H9 (cell line): ENCODE measurements around the gene RPEL1. TPM values are rescaled to one million over a fixed set of nuclear protein-coding genes. Genes with fewer than 3 reads are reported as not detected.
A peak's percentile ranks its signal among the peaks of the same experiment; 100 is the strongest.
"Not testable (repeated sequence)": the region's sequence is repeated elsewhere in the genome, so short reads cannot be mapped to it uniquely, and the experiment has no call there.

Source experiments
- DNase-seq: peaks from one replicate; pipeline ENCODE4 v3.0.0-alpha.2; 2017
- H2AFZ ChIP-seq: one replicate; pipeline ENCODE4 v1.6.1; 2013; ENCODE audit warnings: mild to moderate bottlenecking, low read length, control low read depth, moderate library complexity
- H2AK5ac ChIP-seq: 2 replicates; pipeline ENCODE4 v1.6.1; 2013; ENCODE audit warnings: low read length, control low read depth, mixed read lengths; ENCODE audit not compliant: insufficient read length
- H2BK120ac ChIP-seq: one replicate; pipeline ENCODE4 v1.6.1; 2013; ENCODE audit warnings: low read depth, mild to moderate bottlenecking, low read length, control low read depth, inconsistent platforms; ENCODE audit not compliant: poor library complexity, severe bottlenecking
- H2BK12ac ChIP-seq: 2 replicates; pipeline ENCODE4 v1.6.1; 2013; ENCODE audit warnings: low read length, control low read depth, mixed read lengths, low read depth; ENCODE audit not compliant: insufficient read length
- H2BK15ac ChIP-seq: 2 replicates; pipeline ENCODE4 v1.6.1; 2013; ENCODE audit warnings: low read depth, low read length, control low read depth
- H2BK20ac ChIP-seq: one replicate; pipeline ENCODE4 v1.6.1; 2013; ENCODE audit warnings: low read depth, mild to moderate bottlenecking, low read length, control low read depth, inconsistent platforms; ENCODE audit not compliant: poor library complexity, severe bottlenecking
- H2BK5ac ChIP-seq: 2 replicates; pipeline ENCODE4 v1.6.1; 2013; ENCODE audit warnings: low read length, control low read depth, mixed read lengths; ENCODE audit not compliant: insufficient read length
- H3K14ac ChIP-seq: 2 replicates; pipeline ENCODE4 v1.6.1; 2013; ENCODE audit warnings: low read length, control low read depth; ENCODE audit not compliant: insufficient read depth
- H3K18ac ChIP-seq: 2 replicates; pipeline ENCODE4 v1.6.1; 2013; ENCODE audit warnings: low read depth, mild to moderate bottlenecking, mixed read lengths, low read length, control low read depth; ENCODE audit not compliant: insufficient read length
- H3K23ac ChIP-seq: 2 replicates; pipeline ENCODE4 v1.6.1; 2013; ENCODE audit warnings: low read length, control low read depth, mixed read lengths, low read depth; ENCODE audit not compliant: insufficient read length
- H3K23me2 ChIP-seq: 2 replicates; pipeline ENCODE4 v1.6.1; 2013; ENCODE audit warnings: low read depth, mild to moderate bottlenecking, mixed read lengths, low read length, control low read depth; ENCODE audit not compliant: insufficient read length, poor library complexity, severe bottlenecking
- H3K27ac ChIP-seq: 2 replicates; pipeline ENCODE4 v1.5.1; 2013; ENCODE audit warnings: low read length, control low read depth, mixed read lengths, low read depth; ENCODE audit not compliant: insufficient read length
- H3K27me3 ChIP-seq: 2 replicates; pipeline ENCODE4 v1.6.1; 2013; ENCODE audit warnings: low read length, control low read depth, inconsistent platforms; ENCODE audit not compliant: insufficient read depth
- H3K4ac ChIP-seq: 2 replicates; pipeline ENCODE4 v1.6.1; 2013; ENCODE audit warnings: low read depth, mild to moderate bottlenecking, control low read depth, inconsistent platforms, low read length, moderate library complexity
- H3K4me1 ChIP-seq: 2 replicates; pipeline ENCODE4 v1.6.1; 2013; ENCODE audit warnings: low read length, control low read depth, inconsistent platforms; ENCODE audit not compliant: insufficient read depth
- H3K4me2 ChIP-seq: 2 replicates; pipeline ENCODE4 v1.6.1; 2013; ENCODE audit warnings: low read length, control low read depth, mixed read lengths; ENCODE audit not compliant: insufficient read length, insufficient read depth
- H3K56ac ChIP-seq: 2 replicates; pipeline ENCODE4 v1.6.1; 2013; ENCODE audit warnings: low read depth, mild to moderate bottlenecking, mixed read lengths, low read length, control low read depth; ENCODE audit not compliant: insufficient read length
- H3K79me1 ChIP-seq: 2 replicates; pipeline ENCODE4 v1.6.1; 2013; ENCODE audit warnings: low read depth, mild to moderate bottlenecking, moderate library complexity, low read length, control low read depth, inconsistent platforms; ENCODE audit not compliant: insufficient read depth, poor library complexity, severe bottlenecking
- H3K79me2 ChIP-seq: 2 replicates; pipeline ENCODE4 v1.6.1; 2013; ENCODE audit warnings: low read length, control low read depth, inconsistent platforms; ENCODE audit not compliant: insufficient read depth
- H3K9ac ChIP-seq: 2 replicates; pipeline ENCODE4 v1.6.1; 2013; ENCODE audit warnings: low read length, control low read depth, mixed read lengths; ENCODE audit not compliant: insufficient read length; ENCODE audit errors: extremely low read depth
- H3K9me3 ChIP-seq: one replicate; pipeline ENCODE4 v1.6.1; 2013; ENCODE audit warnings: low read depth, low read length, inconsistent platforms; ENCODE audit not compliant: control insufficient read depth
- H3T11ph ChIP-seq: one replicate; pipeline ENCODE4 v1.6.1; 2013; ENCODE audit warnings: mild to moderate bottlenecking, low read length, control low read depth, inconsistent platforms
- H4K20me1 ChIP-seq: one replicate; pipeline ENCODE4 v1.6.1; 2013; ENCODE audit not compliant: control insufficient read depth, insufficient read length, insufficient read depth
- H4K5ac ChIP-seq: 2 replicates; pipeline ENCODE4 v1.6.1; 2013; ENCODE audit warnings: low read depth, mild to moderate bottlenecking, mixed read lengths, low read length, control low read depth; ENCODE audit not compliant: insufficient read length
- H4K8ac ChIP-seq: replicated peaks from 2 replicates; pipeline ENCODE4 v1.6.1; 2013; ENCODE audit warnings: low read length, control low read depth, mixed read lengths, low read depth; ENCODE audit not compliant: insufficient read length
- H4K91ac ChIP-seq: 2 replicates; pipeline ENCODE4 v1.6.1; 2013; ENCODE audit warnings: low read depth, mild to moderate bottlenecking, moderate library complexity, mixed read lengths, low read length, control low read depth; ENCODE audit not compliant: insufficient read length
- H3K27ac Mint-ChIP-seq, 3 experiments: 2 replicates in 2 of 3; 3 replicates in 1 of 3; pipeline ENCODE4 v1.8.0; 2020 to 2021; ENCODE audit warnings: mixed read lengths in 3 of 3, mild to moderate bottlenecking in 1 of 3, moderate library complexity in 1 of 3
- H3K27me3 Mint-ChIP-seq: 2 replicates; pipeline ENCODE4 v1.8.0; 2021; ENCODE audit warnings: low read depth, mild to moderate bottlenecking, moderate library complexity, mixed read lengths
- H3K36me3 Mint-ChIP-seq, 3 experiments: 2 replicates in 2 of 3; 3 replicates in 1 of 3; pipeline ENCODE4 v1.8.0; 2020 to 2021; ENCODE audit warnings: low read depth in 3 of 3, mixed read lengths in 3 of 3; ENCODE audit not compliant: insufficient read depth in 1 of 3
- H3K4me1 Mint-ChIP-seq, 2 experiments: 2 replicates each; pipeline ENCODE4 v1.8.0; 2020; ENCODE audit warnings: mixed read lengths in 2 of 2
- H3K4me3 Mint-ChIP-seq, 2 experiments: 2 replicates in 1 of 2; 3 replicates in 1 of 2; pipeline ENCODE4 v1.8.0; 2020 to 2021; ENCODE audit warnings: mild to moderate bottlenecking in 2 of 2, mixed read lengths in 2 of 2, moderate library complexity in 1 of 2
- H3K9me3 Mint-ChIP-seq, 2 experiments: 2 replicates in 1 of 2; 3 replicates in 1 of 2; pipeline ENCODE4 v1.8.0; 2020; ENCODE audit warnings: mild to moderate bottlenecking in 2 of 2, mixed read lengths in 2 of 2, moderate library complexity in 1 of 2
- CTCF ChIP-seq: fragments of 200-600 bp; sonication (generic); conservative IDR thresholded peaks from 3 replicates; pipeline ENCODE4 v1.8.0; 2021; ENCODE audit warnings: antibody characterized with exemption, mild to moderate bottlenecking
- WGBS: extraction: QIAGEN DNeasy Blood & Tissue Kit; methylation state at CpG from one replicate; pipeline ENCODE4 v1.1.7; 2013; ENCODE audit warnings: missing lambda C conversion rate, low lambda C conversion rate, mixed read lengths; ENCODE audit not compliant: insufficient read length; ENCODE audit errors: extremely low coverage; 5-methylcytosine and 5-hydroxymethylcytosine counted together
- total RNA-seq: library from RNA; stranded (reverse); gene quantifications from 2 replicates; pipeline ENCODE4 v1.2.1, GENCODE V29; 2021

Gene RPEL1
- total RNA-seq, 1 experiment from 2014 or later, result 0.13 TPM

GRCh38 chr10:103204353-103205255 lies 41.1 kb upstream of the RPEL1 start:
- Histone ChIP-seq H3K9ac (no peak overlapping the region), H3K4ac (peak overlapping the region; percentile 95; the same call in 1 of the 2 replicates), H3K79me2 (no peaks in the 10 kb centered on the region), H3T11ph (peak overlapping the region; percentile 94), H2BK120ac (peak overlapping the region; percentile 98), H3K4me1 (peaks cover 6% of the 10 kb centered on the region; the same call in 1 of the 2 replicates), H4K5ac (no peak overlapping the region), H2BK12ac (no peak overlapping the region), H3K4me2 (peak overlapping the region; percentile 1), H3K18ac (peak overlapping the region; percentile 93), H3K27ac (peak overlapping the region; percentile 93), H2BK5ac (no peak overlapping the region), H2BK15ac (no peak overlapping the region), H3K23ac (no peak overlapping the region), H4K8ac (no peak overlapping the region), H3K14ac (peak overlapping the region; percentile 67; the same call in 1 of the 2 replicates), H2AK5ac (no peak overlapping the region), H4K91ac (no peak overlapping the region), H4K20me1 (no peaks in the 10 kb centered on the region), H3K79me1 (no peaks in the 10 kb centered on the region), H3K56ac (no peak overlapping the region), H3K23me2 (no peaks in the 10 kb centered on the region), H3K9me3 (peaks cover 7% of the 10 kb centered on the region), H2AFZ (no peak overlapping the region), H3K27me3 (no peaks in the 10 kb centered on the region), H2BK20ac (no peak overlapping the region)
- peaks cover 10 to 17% of the 10 kb centered on the region in 2 experiments for H3K9me3 Mint-ChIP-seq
- no peak for TF ChIP-seq CTCF
- H3K27ac Mint-ChIP-seq, result peak overlapping the region; percentile 68 to 99 (median 98)
- H3K36me3 Mint-ChIP-seq, result peaks cover 6 to 14% (median 14%) of the 10 kb centered on the region in 3 experiments
- peak overlapping the region; percentile 11 to 44; a peak in 3 of 5 replicates for H3K4me3 Mint-ChIP-seq
- H3K27me3 Mint-ChIP-seq, result no peaks in the 10 kb centered on the region
- DNase-seq, result peak; percentile 95
- no CpG with 5 or more reads among the region's 8 CpGs for WGBS
- H3K4me1 Mint-ChIP-seq, result peaks cover 44 to 50% of the 10 kb centered on the region in 2 experiments

- not testable (repeated sequence) for H3K79me2 ChIP-seq, H2BK20ac ChIP-seq, H2BK15ac ChIP-seq, H3K27me3 Mint-ChIP-seq, H3K23me2 ChIP-seq, H3K9me3 ChIP-seq, H3K56ac ChIP-seq, H2AK5ac ChIP-seq, H3K27me3 ChIP-seq, H3K23ac ChIP-seq, DNase-seq, H4K91ac ChIP-seq, H3K4me1 ChIP-seq, H2AFZ ChIP-seq, H4K20me1 ChIP-seq, H4K8ac ChIP-seq, H3K9ac ChIP-seq, H3K79me1 ChIP-seq
- Mint-ChIP-seq H3K9me3 (peaks cover 10 to 17% of the 10 kb centered on the region in 2 experiments), H3K27ac (peak overlapping the region; percentile 68 to 99 (median 98)), H3K36me3 (peaks cover 6 to 14% (median 14%) of the 10 kb centered on the region in 3 experiments), H3K4me3 (peak overlapping the region; percentile 2 to 44; a peak in 3 of 5 replicates), H3K4me1 (peaks cover 44 to 50% of the 10 kb centered on the region in 2 experiments)
- Histone ChIP-seq H2BK12ac (peak overlapping the region; percentile 37), H3K4ac (peak overlapping the region; percentile 95; the same call in 1 of the 2 replicates), H2BK120ac (peak overlapping the region; percentile 8), H2BK5ac (peak overlapping the region; percentile 95), H3T11ph (peak overlapping the region; percentile 94), H4K5ac (peak overlapping the region; percentile 92), H3K4me2 (peak overlapping the region; percentile 1), H3K27ac (peak overlapping the region; percentile 80), H3K14ac (peak overlapping the region; percentile 74; the same call in 1 of the 2 replicates), H3K18ac (peak overlapping the region; percentile 89)
- WGBS, result no CpG with 5 or more reads among the region's 4 CpGs
Observed at GRCh38 chr10:103205401-103205800, 40.3 kb upstream of the RPEL1 start.
